GM21390 (cell line): ENCODE measurements around the gene PDE8A.
"Not testable (repeated sequence)": the region's sequence is repeated elsewhere in the genome, so short reads cannot be mapped to it uniquely, and the experiment has no call there.

Source experiments
- ATAC-seq: cut with Tn5 transposase; IDR thresholded peaks from one replicate; pipeline ENCODE4 v1.9.1; 2021; ENCODE audit not compliant: unreplicated experiment

Gene PDE8A

DNA sequence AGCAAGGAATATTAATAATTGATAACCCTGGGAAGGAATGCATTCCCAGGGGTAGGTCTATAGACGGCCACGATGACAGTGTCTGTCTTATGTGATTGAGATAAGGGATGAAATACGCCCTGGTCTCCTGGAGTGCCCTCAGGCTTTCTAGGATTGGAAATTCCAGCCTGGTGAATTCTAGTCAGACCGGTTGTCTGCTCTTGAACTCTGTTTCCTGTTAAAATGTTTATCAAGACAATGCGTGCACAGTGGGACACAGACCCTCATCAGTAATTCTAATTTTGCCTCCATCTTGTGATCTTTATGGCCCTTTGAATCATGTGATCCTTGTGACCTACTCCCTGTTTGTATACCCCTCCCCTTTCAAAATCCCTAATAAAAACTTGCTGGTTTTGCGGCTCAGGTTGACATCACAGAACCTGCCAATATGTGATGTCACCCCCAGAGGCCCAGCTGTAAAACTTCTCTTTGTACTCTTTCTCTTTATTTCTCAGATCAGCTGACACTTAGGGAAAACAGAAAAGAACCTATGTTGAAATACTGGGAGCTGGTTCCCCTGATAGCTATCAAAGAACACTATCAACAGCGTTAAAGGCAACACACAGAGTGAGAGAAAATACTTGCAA is 183.3 kb downstream of the PDE8A start:
- no peak for ATAC-seq

DNA sequence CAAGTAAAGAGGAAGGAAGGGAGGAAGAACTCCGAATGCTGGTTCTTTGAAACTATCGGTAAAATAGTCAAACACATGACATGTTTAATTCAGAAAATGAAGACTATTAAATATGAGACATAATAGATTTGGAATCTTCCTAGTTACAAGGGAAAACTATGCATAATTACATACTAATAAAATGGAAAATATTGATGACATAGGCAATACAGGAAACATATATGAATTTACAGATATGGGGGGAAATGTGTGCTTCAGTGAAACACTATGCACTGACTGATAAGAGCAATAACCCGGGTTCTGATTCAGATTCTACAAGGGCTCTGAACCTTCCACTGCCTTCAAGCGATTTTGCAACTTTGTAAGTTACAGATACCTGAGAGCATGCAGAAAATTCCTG is 185.9 kb downstream of the PDE8A start:
- no peak for ATAC-seq

DNA sequence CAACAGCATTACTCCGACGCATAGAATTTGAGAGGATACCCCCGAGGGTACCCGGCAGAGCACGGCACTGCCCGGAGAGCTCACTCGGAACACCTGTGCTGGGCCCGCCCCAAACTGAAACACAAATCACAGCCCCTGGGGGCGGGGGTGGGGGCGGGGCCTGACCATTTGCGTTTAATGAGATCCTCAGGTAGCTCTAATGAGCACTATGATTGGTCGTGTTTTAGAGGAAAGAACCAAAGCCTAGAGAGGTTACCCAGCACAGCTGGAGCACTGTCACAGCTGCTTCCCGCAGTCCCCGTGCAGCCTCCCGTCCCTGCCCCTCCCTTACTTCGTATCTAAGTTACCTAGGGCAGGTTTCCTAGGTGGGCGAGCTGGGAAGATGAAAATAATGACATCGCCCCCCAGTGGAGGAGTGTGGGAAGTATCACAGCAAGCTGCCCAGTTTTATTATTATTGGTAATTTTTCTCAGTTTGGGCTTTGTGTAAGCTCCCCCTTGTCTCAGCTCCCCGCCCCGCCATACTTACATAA is 187.1 kb downstream of the PDE8A start:
- no peak for ATAC-seq

DNA sequence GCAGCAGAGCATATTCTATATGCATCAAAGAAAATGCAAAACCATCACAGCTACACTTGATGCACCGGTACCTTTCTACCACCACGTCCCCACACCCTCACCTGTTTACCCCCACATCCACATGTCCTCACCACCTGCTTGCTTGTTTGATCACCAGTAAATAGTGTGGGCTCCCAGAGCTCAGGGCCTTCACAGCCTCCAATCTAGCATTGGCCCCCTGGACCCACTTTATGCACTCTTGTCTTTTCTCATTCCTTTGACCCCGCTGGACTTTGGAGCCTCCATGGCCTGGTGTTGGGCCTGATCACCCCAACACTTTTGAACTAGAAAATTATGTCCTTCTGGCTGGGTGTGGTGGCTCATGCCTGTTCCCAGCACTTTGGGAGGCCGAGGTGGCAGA is 190.1 kb downstream of the PDE8A start:
- no peak for ATAC-seq

DNA sequence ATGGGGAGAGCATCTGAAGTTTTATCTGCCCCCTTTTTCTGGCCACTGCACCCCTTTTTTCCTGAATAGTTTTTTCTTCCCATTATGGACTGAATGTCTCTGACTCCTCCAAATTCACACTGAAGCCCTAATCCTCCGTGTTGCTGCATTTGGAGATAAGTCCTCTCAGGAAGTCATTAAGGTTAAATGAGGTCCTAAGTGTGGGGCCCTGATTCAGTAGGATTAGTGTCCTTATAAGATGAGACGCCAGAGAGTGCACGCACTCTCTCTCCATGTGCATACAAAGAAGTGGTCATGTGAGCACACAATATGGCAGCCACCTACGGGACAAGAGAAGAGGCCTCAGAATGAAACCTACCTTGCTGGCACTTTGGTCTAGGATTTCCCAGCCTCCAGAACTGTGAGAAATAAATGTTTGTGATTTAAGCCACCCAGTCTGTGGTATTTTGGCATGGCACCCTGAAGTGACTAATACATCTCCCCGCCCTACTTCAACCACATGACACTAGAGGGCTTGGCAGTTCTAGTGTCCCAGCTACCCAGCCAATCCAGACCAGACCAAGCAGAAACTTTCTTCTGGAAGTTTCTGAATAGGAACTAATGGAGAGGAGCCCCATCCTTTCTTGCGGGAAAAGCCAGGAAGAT is 191.3 kb downstream of the PDE8A start:
- ATAC-seq = no peak

DNA sequence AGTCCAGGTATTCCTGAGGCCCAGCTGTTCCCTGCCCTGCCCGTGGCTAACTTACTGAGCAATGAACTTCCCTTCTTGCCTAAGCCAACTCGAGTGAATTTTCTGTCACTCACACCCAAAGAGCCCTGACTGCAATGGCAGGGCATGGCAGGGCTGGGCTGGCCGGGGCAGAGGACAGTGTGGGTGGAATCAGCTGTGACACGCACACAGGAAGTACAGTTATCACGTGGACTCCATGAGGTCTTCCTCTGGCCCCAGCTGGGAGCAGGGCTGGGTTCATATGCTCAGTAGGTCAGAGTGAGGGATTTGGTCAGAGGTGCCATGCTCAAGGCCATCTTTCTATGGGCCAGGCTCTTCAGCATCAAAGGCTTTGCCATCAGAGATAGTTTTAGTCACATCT is 192.0 kb downstream of the PDE8A start:
- not testable (repeated sequence) for ATAC-seq

DNA sequence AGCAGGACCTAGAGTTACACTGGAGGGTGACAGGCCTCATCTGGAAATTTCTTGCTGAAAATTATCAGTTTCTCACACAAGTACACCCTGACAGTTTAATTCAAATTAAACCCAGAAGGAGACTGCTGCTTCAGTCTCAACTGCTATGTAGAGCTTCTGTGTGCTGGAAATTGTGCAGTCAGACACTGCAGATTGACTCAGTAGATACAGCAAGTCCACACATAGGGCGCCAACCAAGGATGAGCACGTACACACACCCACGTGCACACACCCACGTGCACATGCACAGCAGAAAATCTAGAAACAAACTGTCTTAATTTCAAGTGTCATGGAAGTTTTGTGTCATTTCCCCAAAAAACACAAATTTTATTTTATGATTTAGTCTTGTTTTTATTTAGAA is 192.9 kb downstream of the PDE8A start:
- no peak for ATAC-seq

DNA sequence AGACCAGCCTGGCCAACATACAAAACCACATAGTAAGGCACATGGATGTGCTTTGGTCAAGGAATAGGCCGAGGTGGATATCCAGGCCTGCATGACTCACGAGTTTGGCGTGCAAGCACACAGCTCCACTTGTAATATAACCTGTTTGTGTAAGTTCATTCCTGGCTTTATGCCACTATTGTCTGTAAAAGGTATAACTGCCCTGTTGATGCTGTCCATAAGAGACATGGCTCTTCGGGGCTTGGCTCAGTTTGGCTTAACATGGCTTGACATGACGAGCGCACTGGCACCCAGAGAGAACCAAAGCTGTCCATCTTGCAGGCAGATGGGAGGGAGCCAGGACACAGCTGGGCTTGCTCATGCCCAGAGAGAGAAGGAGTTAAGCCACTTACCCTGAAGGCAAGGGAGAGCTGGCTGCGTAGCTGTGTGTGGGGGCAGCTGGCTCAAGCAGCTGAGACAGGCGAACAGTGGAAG is 195.4 kb downstream of the PDE8A start:
- not testable (repeated sequence) for ATAC-seq

DNA sequence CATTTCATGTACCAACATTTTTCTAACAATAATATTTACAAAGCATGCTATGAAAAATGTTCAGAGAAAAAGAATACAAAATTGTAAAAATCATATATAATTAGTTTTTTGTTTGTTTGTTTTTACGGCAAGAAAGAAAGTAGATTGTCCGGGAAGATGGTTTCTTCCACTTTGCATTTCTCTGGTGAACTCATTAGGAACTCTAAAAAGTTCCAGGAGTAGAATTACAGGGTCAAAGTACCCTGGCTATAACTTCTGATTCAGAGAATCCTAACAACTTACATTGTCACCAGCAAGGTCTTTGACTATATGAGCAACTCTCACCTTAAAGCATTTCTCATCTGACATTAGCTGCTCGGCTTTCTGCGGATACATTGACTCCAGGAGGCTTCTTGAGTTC is 196.7 kb downstream of the PDE8A start:
- ATAC-seq = no peak

DNA sequence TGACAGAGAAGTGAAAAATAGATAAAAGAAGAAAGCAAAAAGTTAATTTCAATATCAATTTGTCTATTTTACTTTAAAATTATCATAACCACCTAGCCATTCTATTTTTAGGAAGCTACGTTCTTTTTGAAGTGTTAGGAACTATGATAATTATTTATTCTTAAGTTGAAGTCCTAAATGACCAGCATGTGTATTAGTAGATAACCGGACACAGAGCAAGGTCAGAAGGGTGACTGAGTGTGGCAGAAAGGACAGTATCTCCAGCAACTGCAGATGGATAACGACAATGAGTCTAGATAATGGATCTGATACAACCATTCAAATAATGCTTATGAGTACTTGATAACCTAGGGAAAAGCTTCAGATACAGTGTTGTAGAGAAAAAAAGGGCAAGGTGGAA is 198.0 kb downstream of the PDE8A start:
- no peak for ATAC-seq

DNA sequence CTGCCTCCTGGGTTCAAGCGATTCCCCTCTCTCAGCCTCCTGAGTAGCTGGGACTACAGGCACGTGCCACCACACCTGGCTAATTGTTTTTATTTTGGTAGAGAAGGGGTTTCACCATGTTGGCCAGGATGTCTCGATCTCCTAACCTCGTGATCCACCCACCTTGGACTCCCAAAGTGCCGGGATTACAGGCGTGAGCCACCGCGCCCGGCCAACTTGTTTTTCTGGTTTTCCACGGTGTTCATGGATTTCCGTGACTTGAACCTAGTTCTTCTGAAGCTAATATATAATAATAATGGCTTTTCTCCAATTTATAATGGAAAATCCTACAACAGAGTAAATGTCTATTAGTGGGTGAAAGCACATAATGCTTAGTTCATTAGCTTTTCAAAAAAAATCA is 203.7 kb downstream of the PDE8A start:
- not testable (repeated sequence) for ATAC-seq

DNA sequence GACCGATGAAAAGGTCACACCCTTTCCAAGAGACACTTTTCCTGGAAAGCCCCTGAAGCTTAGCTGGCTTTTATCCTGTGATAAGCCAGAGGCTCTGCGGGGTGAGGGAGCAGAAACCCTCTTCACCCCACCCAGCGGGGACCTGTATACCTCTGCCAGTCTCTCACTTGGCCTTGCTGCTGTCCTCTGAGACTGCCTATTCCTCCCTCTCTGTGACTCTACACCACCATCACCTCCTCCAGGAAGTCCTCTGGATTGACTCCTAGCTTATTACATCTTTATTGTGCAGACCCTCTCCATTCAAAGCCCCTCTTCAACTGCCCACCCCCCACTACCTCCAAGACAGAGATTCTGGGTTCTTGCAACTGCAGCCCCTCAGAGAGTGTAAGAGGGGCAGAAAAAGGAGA is 206.5 kb downstream of the PDE8A start:
- ATAC-seq = not testable (repeated sequence)
